ENCODE results near the gene GPA33.

GPA33 gene

GRCh38 chr1:167059809-167060107 lies 30.4 kb downstream of the GPA33 start:
- H3K79me2 ChIP-seq (ENCODE audit: control insufficient read depth, low read length), result no peaks in the 10 kb centered on the region
- peaks cover 10% of the 10 kb centered on the region for H3K4me1 ChIP-seq (ENCODE audit: control insufficient read depth, low read length)
- no peak overlapping the region for H3K4me3 ChIP-seq (ENCODE audit: low read length)
- H3K9me3 ChIP-seq (ENCODE audit: control insufficient read depth, insufficient read depth, low read length), result no peaks in the 10 kb centered on the region
- no peaks in the 10 kb centered on the region for H3K27me3 ChIP-seq (ENCODE audit: control insufficient read depth, low read length)
- TF ChIP-seq CTCF (IDR thresholded peaks at IDR 0.05; ENCODE audit: low read depth, low read length, poor library complexity, severe bottlenecking) (no peak), EZH2phosphoT487 (IDR thresholded peaks at IDR 0.05; ENCODE audit: borderline replicate concordance, low read length) (no peak)
- no peaks in the 10 kb centered on the region for H3K36me3 ChIP-seq (ENCODE audit: control insufficient read depth, low read length)
- H4K20me1 ChIP-seq (ENCODE audit: control insufficient read depth, insufficient read depth, low read depth, low read length), result no peaks in the 10 kb centered on the region
- no peak overlapping the region for H3K4me2 ChIP-seq (ENCODE audit: low read length)
- H3F3A ChIP-seq (ENCODE audit: control insufficient read depth, insufficient read depth), result 0 out of 2 replicates have a peak, but pooled peaks cover 3% of the 10 kb centered on the region
- no peaks in the 10 kb centered on the region for H3K9me2 ChIP-seq (replicated peaks; ENCODE audit: control insufficient read depth, low read length)
- H3K27ac ChIP-seq (ENCODE audit: low read depth, low read length), result no peak overlapping the region

GRCh38 chr1:167059045-167059808 lies 30.9 kb downstream of the GPA33 start:
- Histone ChIP-seq H3K4me3 (ENCODE audit: low read length) (0 out of 2 replicates have a peak overlapping the region, but pooled peaks have one; percentile 27), H3F3A (ENCODE audit: control insufficient read depth, insufficient read depth) (0 out of 2 replicates have a peak, but pooled peaks cover 3% of the 10 kb centered on the region), H3K36me3 (ENCODE audit: control insufficient read depth, low read length) (no peaks in the 10 kb centered on the region), H3K27me3 (ENCODE audit: control insufficient read depth, low read length) (no peaks in the 10 kb centered on the region), H3K9me3 (ENCODE audit: control insufficient read depth, insufficient read depth, low read length) (no peaks in the 10 kb centered on the region), H3K9me2 (replicated peaks; ENCODE audit: control insufficient read depth, low read length) (no peaks in the 10 kb centered on the region), H4K20me1 (ENCODE audit: control insufficient read depth, insufficient read depth, low read depth, low read length) (no peaks in the 10 kb centered on the region), H3K4me1 (ENCODE audit: control insufficient read depth, low read length) (peaks cover 10% of the 10 kb centered on the region), H3K79me2 (ENCODE audit: control insufficient read depth, low read length) (no peaks in the 10 kb centered on the region), H3K4me2 (ENCODE audit: low read length) (peak overlapping the region; percentile 61), H3K27ac (ENCODE audit: low read depth, low read length) (no peak overlapping the region)
- TF ChIP-seq EZH2phosphoT487 (IDR thresholded peaks at IDR 0.05; ENCODE audit: borderline replicate concordance, low read length) (no peak), CTCF (IDR thresholded peaks at IDR 0.05; ENCODE audit: low read depth, low read length, poor library complexity, severe bottlenecking) (peak; percentile 95)

GRCh38 chr1:167057241-167057688 lies 32.9 kb downstream of the GPA33 start:
- no peaks in the 10 kb centered on the region for H3K36me3 ChIP-seq (ENCODE audit: control insufficient read depth, low read length)
- H3K4me1 ChIP-seq (ENCODE audit: control insufficient read depth, low read length), result peaks cover 10% of the 10 kb centered on the region
- H3K27ac ChIP-seq (ENCODE audit: low read depth, low read length), result no peak overlapping the region
- no peaks in the 10 kb centered on the region for H3K27me3 ChIP-seq (ENCODE audit: control insufficient read depth, low read length)
- 0 out of 2 replicates have a peak, but pooled peaks cover 3% of the 10 kb centered on the region for H3F3A ChIP-seq (ENCODE audit: control insufficient read depth, insufficient read depth)
- no peaks in the 10 kb centered on the region for H4K20me1 ChIP-seq (ENCODE audit: control insufficient read depth, insufficient read depth, low read depth, low read length)
- H3K79me2 ChIP-seq (ENCODE audit: control insufficient read depth, low read length), result no peaks in the 10 kb centered on the region
- H3K4me3 ChIP-seq (ENCODE audit: low read length), result no peak overlapping the region
- TF ChIP-seq EZH2phosphoT487 (IDR thresholded peaks at IDR 0.05; ENCODE audit: borderline replicate concordance, low read length) (no peak), CTCF (IDR thresholded peaks at IDR 0.05; ENCODE audit: low read depth, low read length, poor library complexity, severe bottlenecking) (peak; percentile 65)
- H3K9me3 ChIP-seq (ENCODE audit: control insufficient read depth, insufficient read depth, low read length), result no peaks in the 10 kb centered on the region
- no peaks in the 10 kb centered on the region for H3K9me2 ChIP-seq (replicated peaks; ENCODE audit: control insufficient read depth, low read length)
- H3K4me2 ChIP-seq (ENCODE audit: low read length), result no peak overlapping the region
